Neural cell (in vitro differentiated cells): Measurements from ENCODE around the gene TMC2. TPM values are rescaled to one million over a fixed set of nuclear protein-coding genes. Genes with fewer than 3 reads are reported as not detected.

Experiments used
- H2AFZ ChIP-seq: fragments of 200-600, 300-800 bp; sonication (generic), shearing (Covaris generic); 2 replicates; pipeline ENCODE4 v1.6.0; 2014; ENCODE audit warnings: low read depth, mild to moderate bottlenecking, antibody characterized with exemption, low read length, moderate library complexity
- H3F3A ChIP-seq: fragments of 200-600 bp; shearing (Covaris generic); 2 replicates; pipeline ENCODE4 v1.6.1; 2016; ENCODE audit warnings: mild to moderate bottlenecking, moderate library complexity, mixed read lengths, antibody characterized with exemption, low read length; ENCODE audit not compliant: insufficient read depth, poor library complexity, severe bottlenecking
- H3K27ac ChIP-seq: fragments of 200-600, 300-800 bp; sonication (generic), shearing (Covaris generic); 2 replicates; pipeline ENCODE4 v1.5.1; 2014; ENCODE audit warnings: mild to moderate bottlenecking, low read length, moderate library complexity
- H3K27me3 ChIP-seq: fragments of 300-800, 200-600 bp; sonication (generic), shearing (Covaris generic); 2 replicates; pipeline ENCODE4 v1.6.0; 2014; ENCODE audit warnings: mild to moderate bottlenecking, low read depth, low read length, moderate library complexity; ENCODE audit not compliant: insufficient read depth
- H3K36me3 ChIP-seq: fragments of 300-800, 200-600 bp; sonication (generic), shearing (Covaris generic); 2 replicates; pipeline ENCODE4 v1.5.1; 2014; ENCODE audit warnings: mild to moderate bottlenecking, antibody characterized with exemption, low read length, moderate library complexity; ENCODE audit not compliant: insufficient read depth
- H3K4me2 ChIP-seq: fragments of 300-800, 200-600 bp; sonication (generic), shearing (Covaris generic); 2 replicates; pipeline ENCODE4 v1.6.0; 2014; ENCODE audit warnings: mild to moderate bottlenecking, low read length
- H3K4me3 ChIP-seq: fragments of 300-800, 200-600 bp; sonication (generic), shearing (Covaris generic); 2 replicates; pipeline ENCODE4 v1.5.1; 2014; ENCODE audit warnings: mild to moderate bottlenecking, low read length, moderate library complexity
- H3K79me2 ChIP-seq: fragments of 200-600 bp; shearing (Covaris generic); replicated peaks from 2 replicates; pipeline ENCODE4 v1.6.0; 2014; ENCODE audit warnings: mild to moderate bottlenecking, low read length, moderate library complexity; ENCODE audit not compliant: insufficient read depth
- H3K9ac ChIP-seq: fragments of 300-800, 200-600 bp; sonication (generic), shearing (Covaris generic); 2 replicates; pipeline ENCODE4 v1.6.1; 2016; ENCODE audit warnings: mild to moderate bottlenecking, low read length, mixed read lengths
- H3K9me2 ChIP-seq: fragments of 200-600 bp; shearing (Covaris generic); 2 replicates; pipeline ENCODE4 v1.6.1; 2016; ENCODE audit warnings: mild to moderate bottlenecking, low read length, mixed read lengths; ENCODE audit not compliant: insufficient read depth
- H3K9me3 ChIP-seq: fragments of 200-600, 300-800 bp; sonication (generic), shearing (Covaris generic); 2 replicates; pipeline ENCODE4 v1.6.1; 2016; ENCODE audit warnings: mild to moderate bottlenecking, mixed run types, low read length, moderate library complexity, mixed read lengths
- H4K20me1 ChIP-seq: fragments of 200-600 bp; shearing (Covaris generic); 2 replicates; pipeline ENCODE4 v1.6.1; 2016; ENCODE audit warnings: mild to moderate bottlenecking, mixed run types; ENCODE audit not compliant: insufficient read depth
- CTCF ChIP-seq: fragments of 450-650 bp; IDR thresholded peaks from 2 replicates; pipeline ENCODE4 v1.5.1; 2014; ENCODE audit warnings: antibody characterized with exemption, mild to moderate bottlenecking, moderate library complexity; ENCODE audit not compliant: poor library complexity, severe bottlenecking
- EP300 ChIP-seq: fragments of 450-650 bp; conservative IDR thresholded peaks from 2 replicates; pipeline ENCODE4 v1.6.1; 2014; ENCODE audit warnings: antibody characterized with exemption, mild to moderate bottlenecking, moderate library complexity; ENCODE audit not compliant: poor library complexity, severe bottlenecking
- EZH2 ChIP-seq: fragments of 200-600, 300-800 bp; shearing (Covaris generic), sonication (generic); IDR thresholded peaks from 2 replicates; pipeline ENCODE4 v1.6.1; 2014; ENCODE audit warnings: antibody characterized with exemption, low read length, borderline replicate concordance, mild to moderate bottlenecking; ENCODE audit not compliant: insufficient read depth, poor library complexity, severe bottlenecking
- MXI1 ChIP-seq: fragments of 450-650 bp; conservative IDR thresholded peaks from 2 replicates; pipeline ENCODE4 v1.6.1; 2014; ENCODE audit warnings: antibody characterized with exemption, mild to moderate bottlenecking; ENCODE audit not compliant: poor library complexity, severe bottlenecking
- POLR2AphosphoS5 ChIP-seq: IDR thresholded peaks from 2 replicates; pipeline ENCODE4 v1.6.1; 2012
- RAD21 ChIP-seq: fragments of 450-650 bp; conservative IDR thresholded peaks from 2 replicates; pipeline ENCODE4 v1.6.1; 2014; ENCODE audit warnings: antibody characterized with exemption, mild to moderate bottlenecking, moderate library complexity
- REST ChIP-seq: IDR thresholded peaks from 2 replicates; pipeline ENCODE4 v1.6.1; 2012; ENCODE audit warnings: borderline replicate concordance
- SMC3 ChIP-seq: fragments of 450-650 bp; conservative IDR thresholded peaks from 2 replicates; pipeline ENCODE4 v1.6.1; 2014; ENCODE audit warnings: antibody characterized with exemption, mild to moderate bottlenecking, moderate library complexity; ENCODE audit not compliant: poor library complexity
- TAF1 ChIP-seq: IDR thresholded peaks from 2 replicates; pipeline ENCODE4 v1.6.1; 2012; ENCODE audit warnings: low read depth
- polyA plus RNA-seq: library from polyadenylated mRNA; depleted of rRNA; stranded (reverse); fragments of >200 nt; gene quantifications from 2 replicates; pipeline ENCODE4 v1.2.3, GENCODE V29; 2014

The TMC2 gene
- polyA plus RNA-seq, 1 donor from 2014 or later: 0.11 TPM

DNA sequence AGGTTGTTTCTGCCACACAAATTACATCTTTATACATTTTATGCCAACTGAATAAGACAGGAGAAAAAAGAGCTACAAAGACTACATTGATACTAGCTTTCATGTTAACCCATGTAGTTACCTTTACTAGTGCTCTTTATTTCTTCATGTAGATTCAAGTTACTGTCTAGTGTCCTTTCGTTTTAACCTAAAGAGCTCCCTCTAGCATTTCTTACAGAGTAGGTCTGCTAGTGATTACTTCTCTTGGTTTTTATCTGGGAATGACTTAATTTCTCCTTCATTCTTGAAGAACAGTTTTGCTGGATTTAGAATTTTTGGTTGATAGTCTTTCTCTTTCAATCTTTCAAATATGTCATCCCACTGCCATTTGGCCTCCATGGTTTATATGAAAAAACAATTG lies 94.9 kb downstream of the TMC2 start:
- H3K79me2 ChIP-seq: no peaks in the 10 kb centered on the region
- peak; percentile 31 for TF ChIP-seq RAD21
- TF ChIP-seq SMC3: peak; percentile 13
- TF ChIP-seq TAF1: no peak
- peak; percentile 27 for TF ChIP-seq CTCF
- no peak overlapping the region for H3K4me2 ChIP-seq
- no peak overlapping the region for H3K4me3 ChIP-seq
- H3K9ac ChIP-seq: no peak overlapping the region
- H3K9me2 ChIP-seq: no peaks in the 10 kb centered on the region
- no peak overlapping the region for H2AFZ ChIP-seq
- H3K27ac ChIP-seq: no peak overlapping the region
- no peaks in the 10 kb centered on the region for H3K36me3 ChIP-seq
- no peaks in the 10 kb centered on the region for H3K9me3 ChIP-seq
- H3K27me3 ChIP-seq: no peaks in the 10 kb centered on the region
- no peaks in the 10 kb centered on the region for H3F3A ChIP-seq
- H4K20me1 ChIP-seq: no peaks in the 10 kb centered on the region

GRCh38 chr20:2633381-2633780 lies 97.0 kb downstream of the TMC2 start:
- Histone ChIP-seq H3K9ac (no peak overlapping the region), H3K27ac (no peak overlapping the region), H3K27me3 (no peaks in the 10 kb centered on the region), H3K79me2 (no peaks in the 10 kb centered on the region), H3K4me2 (no peak overlapping the region), H3F3A (no peaks in the 10 kb centered on the region), H3K36me3 (no peaks in the 10 kb centered on the region), H3K9me3 (no peaks in the 10 kb centered on the region), H3K4me3 (no peak overlapping the region), H4K20me1 (no peaks in the 10 kb centered on the region), H3K9me2 (no peaks in the 10 kb centered on the region), H2AFZ (no peak overlapping the region)
- TF ChIP-seq POLR2AphosphoS5 (no peak), RAD21 (no peak), TAF1 (no peak), REST (no peak), EZH2 (no peak), EP300 (no peak), MXI1 (no peak), SMC3 (no peak), CTCF (no peak)
